IPS-20b (cell line): ENCODE results near the gene ACTN2.

Experiments used
- H3K27ac ChIP-seq: one replicate; pipeline ENCODE4 v1.5.1; 2013; ENCODE audit warnings: low read length
- H3K27me3 ChIP-seq: 2 replicates; pipeline ENCODE4 v1.6.1; 2013; ENCODE audit warnings: mild to moderate bottlenecking, low read length, inconsistent platforms; ENCODE audit not compliant: insufficient read depth
- H3K36me3 ChIP-seq: 2 replicates; pipeline ENCODE4 v1.6.1; 2013; ENCODE audit warnings: low read depth, mild to moderate bottlenecking, inconsistent platforms, low read length, moderate library complexity; ENCODE audit not compliant: insufficient read depth
- H3K4me1 ChIP-seq: 2 replicates; pipeline ENCODE4 v1.6.1; 2013; ENCODE audit warnings: mild to moderate bottlenecking, control low read depth, inconsistent platforms, low read length, moderate library complexity; ENCODE audit not compliant: insufficient read depth
- H3K4me3 ChIP-seq: 2 replicates; pipeline ENCODE4 v1.5.1; 2013; ENCODE audit warnings: mild to moderate bottlenecking, low read length, inconsistent platforms
- H3K9ac ChIP-seq: 2 replicates; pipeline ENCODE4 v1.6.1; 2013; ENCODE audit warnings: low read depth, mild to moderate bottlenecking, inconsistent platforms, low read length, moderate library complexity
- H3K9me3 ChIP-seq: 2 replicates; pipeline ENCODE4 v1.6.1; 2013; ENCODE audit warnings: mild to moderate bottlenecking, low read depth, low read length, inconsistent platforms; ENCODE audit not compliant: insufficient read depth

ACTN2 gene

DNA sequence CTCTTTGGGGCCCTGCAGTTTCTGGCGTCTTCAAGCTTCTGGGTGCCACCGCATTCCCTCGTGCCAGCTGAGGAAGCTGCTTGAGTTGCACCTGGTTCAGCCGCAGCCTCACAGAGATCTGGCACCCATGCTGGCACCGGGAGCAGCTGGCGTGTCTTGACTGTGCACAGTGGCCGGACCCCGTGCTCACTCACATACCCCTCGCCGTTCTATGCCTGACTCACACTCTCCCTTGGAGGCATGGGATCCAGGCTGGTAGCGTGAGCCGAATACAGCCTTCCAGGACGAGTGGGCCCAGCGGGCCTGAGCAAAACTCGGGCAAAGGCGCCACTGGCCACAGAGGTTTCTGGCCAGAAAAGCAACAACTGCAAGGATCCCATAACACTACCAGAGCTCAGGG lies 100.2 kb downstream of the ACTN2 start:
- H3K4me1 ChIP-seq, result no peaks in the 10 kb centered on the region
- no peak overlapping the region for H3K4me3 ChIP-seq
- H3K27me3 ChIP-seq, result no peaks in the 10 kb centered on the region
- H3K9ac ChIP-seq, result no peak overlapping the region
- H3K9me3 ChIP-seq, result no peaks in the 10 kb centered on the region
- no peaks in the 10 kb centered on the region for H3K36me3 ChIP-seq
- no peak overlapping the region for H3K27ac ChIP-seq

DNA sequence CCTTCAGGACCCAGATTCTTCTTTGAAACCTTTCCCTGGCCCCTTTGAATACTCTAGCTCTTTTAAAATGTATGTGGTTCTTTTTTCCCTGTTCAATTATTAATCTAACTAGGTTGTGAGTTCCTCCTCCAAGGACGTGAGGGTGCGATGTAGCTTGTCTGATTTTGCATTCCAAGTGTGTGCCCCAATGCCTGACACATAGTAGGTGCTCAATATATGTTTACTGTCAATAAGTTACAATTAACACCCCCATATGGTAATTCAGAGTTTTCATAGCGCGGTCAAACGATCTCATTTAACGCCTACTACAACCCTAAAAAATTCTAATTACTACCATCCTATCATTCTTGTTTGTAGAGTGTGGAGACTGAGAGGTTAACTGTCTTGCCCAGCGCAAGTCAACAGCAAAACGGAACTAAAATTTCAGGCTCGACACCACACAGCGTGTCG lies 108.3 kb downstream of the ACTN2 start:
- Histone ChIP-seq H3K4me1 (no peaks in the 10 kb centered on the region), H3K27me3 (peaks cover 19% of the 10 kb centered on the region; the same call in 1 of the 2 replicates), H3K4me3 (peak overlapping the region; percentile 85), H3K27ac (no peak overlapping the region), H3K9me3 (no peaks in the 10 kb centered on the region), H3K9ac (peak overlapping the region; percentile 46; the same call in 1 of the 2 replicates), H3K36me3 (no peaks in the 10 kb centered on the region)

DNA sequence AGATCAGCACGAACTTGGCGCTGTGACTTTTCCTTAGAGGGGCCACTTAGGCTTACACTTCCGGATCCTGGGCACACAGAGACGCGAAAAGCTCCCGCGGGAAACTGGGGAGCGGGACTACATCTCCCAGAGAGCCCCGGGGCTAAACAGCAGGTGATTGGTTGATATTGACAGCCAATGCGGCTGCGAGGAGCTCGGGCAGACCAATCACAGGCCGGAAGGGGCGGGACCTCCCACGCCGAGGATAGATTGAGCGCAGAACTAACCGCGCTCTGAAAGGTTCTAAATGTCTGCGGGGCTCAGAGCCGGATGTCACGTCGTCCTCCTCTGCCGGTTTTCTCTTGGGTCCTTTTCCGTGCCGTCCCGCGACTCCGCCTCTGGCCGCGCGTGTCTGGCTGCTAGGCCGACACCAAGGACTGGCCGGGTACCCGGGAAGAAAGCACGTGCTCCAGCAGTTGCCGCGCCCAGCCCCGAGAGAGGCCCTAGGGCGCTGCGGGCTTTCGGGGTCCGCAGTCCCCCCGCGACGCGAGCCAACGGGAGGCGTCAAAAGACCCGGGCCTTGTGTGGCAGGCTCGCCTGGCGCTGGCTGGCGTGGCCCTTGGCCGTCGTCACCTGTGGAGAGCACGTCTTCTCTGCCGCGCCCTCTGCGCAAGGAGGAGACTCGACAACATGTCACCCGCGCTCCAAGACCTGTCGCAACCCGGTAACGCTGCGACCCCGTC lies 108.9 kb downstream of the ACTN2 start, which contains the start of gene MTR:
MTR (plus strand) TSS at position 258 of the 722 bp plus-strand sequence; CDS start at position 670, 412 bp downstream.
- Histone ChIP-seq H3K9ac (peak within 1 kb of the TSS; percentile 74), H3K4me1 (no peaks in the 10 kb centered on the region), H3K9me3 (no peaks in the 10 kb centered on the region), H3K36me3 (no peaks in the 10 kb centered on the region), H3K4me3 (peak within 1 kb of the TSS; percentile 85), H3K27ac (no peak within 1 kb of the TSS), H3K27me3 (peaks cover 19% of the 10 kb centered on the region; the same call in 1 of the 2 replicates)

- peaks cover 19% of the 10 kb centered on the region; the same call in 1 of the 2 replicates for H3K27me3 ChIP-seq
- H3K36me3 ChIP-seq, result no peaks in the 10 kb centered on the region
- no peak overlapping the region for H3K27ac ChIP-seq
- H3K9me3 ChIP-seq, result no peaks in the 10 kb centered on the region
- H3K4me3 ChIP-seq, result peak overlapping the region; percentile 85
- no peaks in the 10 kb centered on the region for H3K4me1 ChIP-seq
- H3K9ac ChIP-seq, result peak overlapping the region; percentile 74
Observed at GRCh38 chr1:236795757-236796667, 109.7 kb downstream of the ACTN2 start.

GRCh38 chr1:236799001-236799400 lies 112.7 kb downstream of the ACTN2 start:
- no peaks in the 10 kb centered on the region for H3K9me3 ChIP-seq
- peaks cover 9% of the 10 kb centered on the region; the same call in 1 of the 2 replicates for H3K27me3 ChIP-seq
- no peak overlapping the region for H3K9ac ChIP-seq
- H3K36me3 ChIP-seq, result 0 out of 2 replicates have a peak, but pooled peaks cover 4% of the 10 kb centered on the region
- no peak overlapping the region for H3K27ac ChIP-seq
- no peak overlapping the region for H3K4me3 ChIP-seq
- H3K4me1 ChIP-seq, result no peaks in the 10 kb centered on the region

DNA sequence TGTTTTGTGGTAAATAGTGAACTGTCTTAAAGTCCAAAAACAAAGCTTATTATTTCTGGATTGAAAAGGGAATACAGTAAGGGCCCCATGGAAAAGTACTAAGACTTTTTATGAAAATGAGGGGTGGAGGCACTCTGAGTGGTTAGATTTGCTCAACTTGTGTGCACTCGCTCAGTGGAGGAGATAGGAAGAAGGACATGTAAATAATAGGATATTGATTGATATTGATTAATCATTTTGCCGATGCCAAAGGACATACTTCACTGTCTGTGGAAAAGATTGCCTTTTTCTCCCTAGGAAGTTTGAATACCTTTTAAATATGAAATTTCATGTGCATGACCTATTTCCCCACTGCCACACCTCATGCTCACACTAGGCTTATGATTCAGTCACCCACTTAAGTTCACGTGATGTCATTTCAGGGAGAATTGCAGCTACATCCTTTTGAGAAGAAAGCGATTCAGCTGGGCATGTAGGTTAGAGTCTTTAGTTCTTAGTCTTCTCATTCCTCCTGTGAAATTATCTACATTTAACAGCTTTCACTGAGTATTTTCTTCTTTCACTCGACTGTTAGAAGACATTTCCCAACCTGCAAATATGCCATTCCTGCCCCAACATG lies 113.8 kb downstream of the ACTN2 start:
- Histone ChIP-seq H3K4me1 (no peaks in the 10 kb centered on the region), H3K4me3 (no peak overlapping the region), H3K9ac (no peak overlapping the region), H3K27ac (no peak overlapping the region), H3K36me3 (0 out of 2 replicates have a peak, but pooled peaks cover 8% of the 10 kb centered on the region), H3K27me3 (peaks cover 9% of the 10 kb centered on the region; the same call in 1 of the 2 replicates), H3K9me3 (no peaks in the 10 kb centered on the region)

DNA sequence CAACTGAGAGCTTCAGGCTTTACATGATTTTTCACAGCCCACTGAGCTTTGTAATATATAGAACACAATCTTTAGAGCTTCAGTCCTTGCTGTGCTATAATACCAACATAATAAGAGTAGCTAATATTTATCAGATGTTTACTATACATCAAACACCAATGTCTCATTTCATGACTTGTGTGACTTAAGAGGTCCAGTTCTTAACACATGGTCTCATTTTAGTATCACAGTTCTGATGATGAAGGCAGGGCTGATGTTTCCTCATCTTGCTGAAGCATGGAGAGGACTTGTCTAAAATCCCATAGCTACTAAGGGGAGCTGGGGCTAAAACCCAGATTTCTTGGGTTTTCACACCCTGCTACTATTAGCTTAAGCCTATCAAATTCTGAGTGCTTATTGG lies 114.3 kb downstream of the ACTN2 start:
- H3K4me1 ChIP-seq, result no peaks in the 10 kb centered on the region
- H3K27me3 ChIP-seq, result peaks cover 8% of the 10 kb centered on the region; the same call in 1 of the 2 replicates
- H3K4me3 ChIP-seq, result no peak overlapping the region
- no peak overlapping the region for H3K9ac ChIP-seq
- H3K27ac ChIP-seq, result no peak overlapping the region
- no peaks in the 10 kb centered on the region for H3K9me3 ChIP-seq
- H3K36me3 ChIP-seq, result 0 out of 2 replicates have a peak, but pooled peaks cover 8% of the 10 kb centered on the region

- Histone ChIP-seq H3K36me3 (0 out of 2 replicates have a peak, but pooled peaks cover 8% of the 10 kb centered on the region), H3K4me3 (no peak overlapping the region), H3K9me3 (no peaks in the 10 kb centered on the region), H3K27ac (no peak overlapping the region), H3K9ac (no peak overlapping the region), H3K4me1 (no peaks in the 10 kb centered on the region), H3K27me3 (no peaks in the 10 kb centered on the region)
Observed at GRCh38 chr1:236802264-236802663, 116.0 kb downstream of the ACTN2 start.

DNA sequence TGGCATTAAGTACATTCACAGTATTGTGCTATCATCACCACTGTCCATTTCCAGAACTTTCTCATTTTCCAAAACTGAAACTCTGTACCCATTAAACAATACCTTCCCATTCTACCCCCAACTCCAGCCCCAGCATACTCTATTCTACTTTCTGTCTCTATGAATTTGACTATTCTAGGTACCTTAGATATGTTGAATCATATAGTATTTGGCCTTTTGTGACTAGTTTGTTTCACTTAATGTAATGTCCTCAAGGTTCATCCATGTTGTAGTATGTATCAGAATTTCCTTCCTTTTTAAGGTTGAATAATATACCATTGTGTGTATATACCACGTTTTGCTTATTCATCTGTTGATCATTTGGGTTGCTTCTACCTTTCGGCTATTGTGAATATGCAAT lies 120.3 kb downstream of the ACTN2 start:
- peaks cover 37% of the 10 kb centered on the region for H3K36me3 ChIP-seq
- H3K4me3 ChIP-seq, result no peak overlapping the region
- H3K4me1 ChIP-seq, result no peaks in the 10 kb centered on the region
- H3K9ac ChIP-seq, result no peak overlapping the region
- H3K27ac ChIP-seq, result no peak overlapping the region
- no peaks in the 10 kb centered on the region for H3K9me3 ChIP-seq
- H3K27me3 ChIP-seq, result no peaks in the 10 kb centered on the region

GRCh38 chr1:236808005-236808404 lies 121.7 kb downstream of the ACTN2 start:
- H3K4me1 ChIP-seq, result no peaks in the 10 kb centered on the region
- no peak overlapping the region for H3K27ac ChIP-seq
- no peak overlapping the region for H3K9ac ChIP-seq
- H3K9me3 ChIP-seq, result no peaks in the 10 kb centered on the region
- no peaks in the 10 kb centered on the region for H3K27me3 ChIP-seq
- peaks cover 46% of the 10 kb centered on the region for H3K36me3 ChIP-seq
- H3K4me3 ChIP-seq, result no peak overlapping the region

DNA sequence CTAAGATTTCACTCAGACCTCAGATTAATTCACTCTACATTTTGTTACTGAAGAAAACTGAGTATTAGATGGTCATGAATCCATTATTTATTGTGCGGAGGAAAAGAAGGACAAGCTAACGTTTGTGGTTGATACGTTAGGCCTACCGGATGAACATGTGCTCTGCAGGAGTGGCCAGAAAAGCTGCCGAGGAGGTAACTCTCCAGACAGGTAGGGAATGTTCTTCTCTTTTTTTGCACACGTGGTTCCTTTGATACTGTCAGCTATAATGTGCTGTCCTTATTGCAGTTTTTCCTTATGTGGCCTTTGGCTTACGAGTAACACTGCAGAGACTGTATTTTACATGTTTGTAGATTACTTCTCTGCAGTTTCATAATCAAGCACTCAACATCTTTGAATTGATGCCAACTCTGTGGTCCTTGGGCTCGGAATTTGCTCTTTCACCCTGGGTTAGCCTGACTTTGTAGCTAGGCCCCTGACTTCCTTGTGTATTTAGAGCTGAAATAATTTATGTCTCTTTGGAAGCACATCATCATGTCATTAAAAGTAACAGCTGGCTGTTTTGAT lies 122.3 kb downstream of the ACTN2 start:
- Histone ChIP-seq H3K9me3 (no peaks in the 10 kb centered on the region), H3K4me3 (no peak overlapping the region), H3K27ac (no peak overlapping the region), H3K4me1 (no peaks in the 10 kb centered on the region), H3K27me3 (no peaks in the 10 kb centered on the region), H3K9ac (no peak overlapping the region), H3K36me3 (peaks cover 51% of the 10 kb centered on the region)
